Esophagus squamous epithelium (tissue), 4 donors: ENCODE data around the gene RIPOR2.

Source experiments
- POLR2A ChIP-seq, 4 donors: fragments of 450-650 bp; IDR thresholded peaks; one replicate each; pipeline ENCODE4 v1.6.1; 2017; ENCODE audit warnings: antibody characterized with exemption in 4 of 4, mild to moderate bottlenecking in 4 of 4, moderate library complexity in 3 of 4
- TF ChIP-seq, protein P1 (sequence below), 6 experiments: fragments of 450-650 bp in 4 of 6; fragments of 200-600 bp in 2 of 6; sonication (generic) in 2 of 6; IDR thresholded peaks; one replicate each; pipeline ENCODE4 v1.5.1; 2016 to 2019; ENCODE audit warnings: antibody characterized with exemption in 6 of 6, mild to moderate bottlenecking in 4 of 6, moderate library complexity in 4 of 6

DNA sequence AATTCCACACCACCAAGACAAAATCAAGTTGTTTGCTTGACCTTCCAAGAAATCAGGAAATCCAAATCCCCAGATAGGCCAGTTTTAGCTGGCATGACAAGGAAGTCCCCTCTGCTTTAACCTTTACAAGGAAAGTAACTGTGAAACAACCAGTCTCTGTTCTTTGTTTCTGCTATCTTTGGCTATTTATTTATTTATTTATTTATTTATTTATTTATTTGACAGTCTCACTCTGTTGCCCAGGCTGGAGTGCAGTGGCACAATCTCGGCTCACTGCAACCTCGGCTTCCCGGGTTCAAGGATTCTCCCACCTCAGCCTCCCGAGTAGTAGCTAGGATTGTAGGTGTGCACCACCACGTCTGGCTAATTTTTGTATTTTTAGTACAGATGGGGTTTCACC, 175.6 kb downstream of the RIPOR2 start:
- TF ChIP-seq, protein P1, sequence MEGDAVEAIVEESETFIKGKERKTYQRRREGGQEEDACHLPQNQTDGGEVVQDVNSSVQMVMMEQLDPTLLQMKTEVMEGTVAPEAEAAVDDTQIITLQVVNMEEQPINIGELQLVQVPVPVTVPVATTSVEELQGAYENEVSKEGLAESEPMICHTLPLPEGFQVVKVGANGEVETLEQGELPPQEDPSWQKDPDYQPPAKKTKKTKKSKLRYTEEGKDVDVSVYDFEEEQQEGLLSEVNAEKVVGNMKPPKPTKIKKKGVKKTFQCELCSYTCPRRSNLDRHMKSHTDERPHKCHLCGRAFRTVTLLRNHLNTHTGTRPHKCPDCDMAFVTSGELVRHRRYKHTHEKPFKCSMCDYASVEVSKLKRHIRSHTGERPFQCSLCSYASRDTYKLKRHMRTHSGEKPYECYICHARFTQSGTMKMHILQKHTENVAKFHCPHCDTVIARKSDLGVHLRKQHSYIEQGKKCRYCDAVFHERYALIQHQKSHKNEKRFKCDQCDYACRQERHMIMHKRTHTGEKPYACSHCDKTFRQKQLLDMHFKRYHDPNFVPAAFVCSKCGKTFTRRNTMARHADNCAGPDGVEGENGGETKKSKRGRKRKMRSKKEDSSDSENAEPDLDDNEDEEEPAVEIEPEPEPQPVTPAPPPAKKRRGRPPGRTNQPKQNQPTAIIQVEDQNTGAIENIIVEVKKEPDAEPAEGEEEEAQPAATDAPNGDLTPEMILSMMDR (IDR thresholded peaks at IDR 0.05): no peak
- no peak for TF ChIP-seq POLR2A (IDR thresholded peaks at IDR 0.05)
